Fibroblast of skin of abdomen (primary cell): Measurements from ENCODE around the gene PRKN.
A peak's percentile ranks its signal among the peaks of the same experiment; 100 is the strongest.

Experiments used
- DNase-seq: peaks from one replicate; pipeline ENCODE4 v3.0.0-alpha.2; 2013

Gene PRKN

DNA sequence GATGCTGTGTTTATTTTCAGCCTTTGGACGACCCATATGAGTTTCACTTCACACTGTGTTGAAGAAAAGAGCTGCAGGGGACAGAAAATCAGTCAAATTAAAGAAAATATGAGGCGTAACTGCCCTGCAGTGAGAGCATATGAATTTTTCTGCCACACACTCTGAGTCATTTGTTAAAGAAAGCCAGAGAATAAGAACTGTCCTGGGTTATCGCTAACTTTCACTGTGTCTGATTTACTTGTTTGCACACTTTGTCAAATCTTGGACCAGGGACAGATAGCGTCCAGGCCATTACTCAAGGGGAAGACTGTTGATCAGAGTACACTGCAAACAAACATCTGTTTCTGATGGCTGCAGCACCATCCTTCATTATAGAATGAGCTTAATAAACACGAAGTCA lies 1326.9 kb downstream of the PRKN start:
- DNase-seq = no peak

DNA sequence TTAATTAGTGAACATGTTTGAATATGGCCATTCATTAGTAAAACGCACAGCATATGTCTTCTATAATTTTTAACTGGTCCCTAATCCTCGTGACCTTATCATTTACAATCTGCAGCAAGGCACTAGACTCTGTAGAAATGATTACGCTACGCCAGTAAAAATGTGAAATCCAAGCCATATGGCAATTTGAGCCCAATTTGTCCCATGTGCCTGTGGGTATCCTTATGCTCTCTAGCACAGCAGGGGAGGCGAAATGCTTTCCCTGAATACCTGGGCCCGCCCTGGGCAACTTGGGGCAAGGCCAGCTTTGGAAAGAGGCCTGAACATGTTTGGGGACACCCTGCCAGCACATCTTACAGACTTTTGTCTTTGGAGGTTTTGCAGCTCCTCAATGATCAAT lies 1331.0 kb downstream of the PRKN start:
- DNase-seq = no peak

DNA sequence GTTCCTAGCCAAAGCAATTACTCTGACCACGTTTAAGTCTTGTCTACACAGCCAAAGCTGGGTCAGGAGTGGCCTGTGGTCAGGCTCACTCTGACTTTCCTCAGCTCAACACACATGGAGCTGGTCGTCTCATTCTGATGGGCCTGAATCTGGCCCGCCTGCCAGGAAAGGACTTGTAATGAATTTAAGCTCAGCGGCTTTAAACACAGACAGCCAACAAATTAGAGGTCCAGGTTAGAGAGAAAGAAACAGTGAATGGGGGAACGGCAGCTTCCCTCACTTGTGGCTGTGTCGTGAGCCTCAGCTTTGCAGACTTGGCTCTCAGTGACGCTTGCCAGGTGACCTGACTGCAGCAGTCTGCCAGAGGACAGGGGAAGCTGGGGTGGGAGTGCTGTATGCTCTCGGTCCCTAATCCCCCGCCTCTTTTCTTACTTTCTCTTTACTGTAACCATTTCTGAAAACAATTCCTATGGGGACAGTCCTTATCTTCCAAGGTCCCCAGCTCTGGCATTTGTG lies 1331.8 kb downstream of the PRKN start:
- no peak for DNase-seq

DNA sequence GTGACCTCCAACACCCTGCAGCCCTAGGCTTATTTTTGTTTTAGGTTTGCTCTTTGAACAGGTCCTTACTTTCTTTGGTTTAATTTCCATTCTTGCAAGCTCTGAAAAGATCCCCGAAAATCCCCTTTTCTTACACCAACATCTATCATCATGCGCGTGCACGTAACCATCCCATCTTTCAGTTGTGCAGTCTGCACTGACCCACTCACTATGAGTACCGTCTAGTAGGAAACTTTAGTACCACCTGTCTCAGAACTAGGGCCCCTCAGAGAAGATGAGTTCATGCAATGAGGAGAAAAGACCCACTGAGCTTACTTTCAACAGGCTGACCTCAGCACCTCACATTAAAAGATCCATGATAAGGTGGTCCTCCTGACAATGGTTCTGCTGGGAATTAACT lies 1333.1 kb downstream of the PRKN start:
- DNase-seq = no peak

DNA sequence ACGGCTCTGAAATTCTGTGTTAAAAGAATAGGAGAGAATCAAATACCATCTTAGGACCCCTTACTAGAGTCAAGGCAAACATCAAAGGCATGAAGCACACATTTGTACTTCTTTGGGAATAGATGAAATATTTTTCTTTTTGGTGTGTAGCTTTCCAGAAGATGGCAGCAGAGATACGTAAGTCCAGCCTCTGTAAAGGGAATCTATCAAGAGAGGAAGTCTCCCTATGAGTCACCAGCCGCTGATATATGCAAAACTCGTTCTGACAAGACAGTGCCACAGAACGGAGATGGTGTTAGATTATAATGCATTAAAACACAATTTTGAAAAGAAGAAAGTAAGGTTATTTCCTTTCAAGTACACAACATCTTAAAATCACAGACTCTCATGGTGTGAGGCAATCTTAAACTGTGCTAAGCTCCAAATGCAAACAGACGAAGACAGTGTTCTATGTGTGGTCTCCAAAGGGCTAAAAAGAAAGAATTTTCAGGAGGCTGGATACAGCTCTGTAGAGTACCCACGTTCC lies 1333.7 kb downstream of the PRKN start:
- peak; percentile 91 for DNase-seq

DNA sequence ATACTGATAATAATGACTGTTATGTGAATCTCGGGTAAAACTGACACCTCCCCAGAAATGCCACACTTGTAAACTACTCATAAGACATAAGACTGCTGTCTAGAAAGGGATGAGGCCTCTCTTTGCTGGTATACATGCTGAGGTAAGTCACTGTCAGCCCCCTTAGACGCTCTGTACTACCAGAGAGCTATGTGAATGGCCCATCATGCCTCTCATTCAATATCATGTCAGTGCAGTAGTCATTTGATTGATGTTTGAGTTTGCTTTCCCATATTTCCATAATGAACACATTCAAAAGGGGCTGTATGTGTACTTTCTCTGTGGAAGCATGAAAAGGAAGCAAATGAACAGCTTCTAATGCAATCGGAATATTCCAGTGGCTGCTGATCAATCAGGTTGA lies 1334.3 kb downstream of the PRKN start:
- DNase-seq = no peak

DNA sequence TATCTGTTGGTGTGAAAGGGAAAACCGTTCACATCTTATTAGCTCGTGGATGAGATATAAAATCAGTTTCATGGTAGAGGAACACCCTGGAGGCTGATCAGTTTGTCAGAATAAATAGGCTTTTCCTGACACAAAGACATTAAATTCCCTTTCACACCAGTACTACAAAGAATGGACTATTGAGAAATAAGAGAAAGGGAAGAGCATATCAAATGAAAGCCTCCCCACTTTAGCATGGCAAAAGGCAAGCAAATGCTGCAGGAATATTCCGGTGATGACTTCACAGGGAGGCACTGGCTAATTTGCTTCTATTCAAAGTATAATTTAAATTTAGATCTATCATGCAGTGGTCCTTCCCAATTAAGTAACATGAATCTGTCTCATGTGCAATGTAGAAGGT lies 1337.8 kb downstream of the PRKN start:
- DNase-seq = no peak

DNA sequence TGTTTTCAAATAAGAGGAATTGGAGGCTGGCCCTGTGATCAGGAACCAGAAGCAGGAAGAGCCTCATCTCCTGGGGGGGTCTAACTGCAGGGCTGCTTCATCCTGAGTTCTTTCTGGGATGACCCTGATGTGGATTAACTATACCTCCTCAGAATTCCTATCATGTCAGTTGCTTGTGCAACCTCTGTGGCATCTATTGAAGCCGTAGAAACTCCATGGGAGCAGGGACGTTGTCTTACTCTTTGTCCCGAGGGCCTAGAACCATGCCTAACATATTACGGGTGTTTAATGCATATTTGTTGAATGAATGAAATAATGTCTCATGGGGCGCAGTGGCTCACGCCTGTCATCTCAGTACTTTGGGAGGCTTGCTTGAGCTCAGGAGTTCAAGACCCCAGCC lies 1343.6 kb downstream of the PRKN start:
- no peak for DNase-seq

DNA sequence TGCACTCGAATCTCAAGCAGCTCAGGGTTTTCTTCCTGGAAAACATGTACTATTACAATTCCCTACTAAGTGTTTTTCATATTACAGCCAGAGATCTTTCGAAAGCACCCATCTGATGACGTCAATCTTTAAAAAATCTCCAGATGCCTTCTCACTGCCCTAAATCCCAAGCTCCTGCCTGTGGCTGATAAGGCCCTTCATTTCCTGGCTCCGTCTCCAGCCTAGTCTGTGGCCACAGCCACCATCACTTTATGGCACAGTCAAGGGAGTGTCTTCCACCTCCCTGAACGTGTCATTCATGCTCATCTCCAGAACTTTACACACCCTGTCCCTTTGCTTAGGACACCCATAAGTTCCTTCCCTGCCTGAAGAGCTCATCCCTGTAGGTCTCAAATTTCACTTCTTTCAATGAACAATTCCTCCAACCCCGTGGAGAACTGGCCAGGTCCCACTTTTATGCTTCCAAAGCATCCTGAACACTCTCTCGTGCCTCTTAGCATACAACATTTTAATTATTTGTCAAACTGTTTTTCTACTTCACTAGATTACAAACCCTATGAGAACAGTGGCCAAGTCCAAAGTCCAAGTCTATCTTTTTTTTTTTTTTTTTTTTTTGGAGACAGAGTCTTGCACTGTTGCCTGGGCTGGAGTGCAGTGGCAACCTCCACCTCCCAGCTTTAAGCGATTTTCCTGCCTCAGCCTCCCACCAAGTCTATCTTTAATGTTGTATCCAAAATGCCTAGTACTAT lies 1347.6 kb downstream of the PRKN start:
- DNase-seq = peak; percentile 17

DNA sequence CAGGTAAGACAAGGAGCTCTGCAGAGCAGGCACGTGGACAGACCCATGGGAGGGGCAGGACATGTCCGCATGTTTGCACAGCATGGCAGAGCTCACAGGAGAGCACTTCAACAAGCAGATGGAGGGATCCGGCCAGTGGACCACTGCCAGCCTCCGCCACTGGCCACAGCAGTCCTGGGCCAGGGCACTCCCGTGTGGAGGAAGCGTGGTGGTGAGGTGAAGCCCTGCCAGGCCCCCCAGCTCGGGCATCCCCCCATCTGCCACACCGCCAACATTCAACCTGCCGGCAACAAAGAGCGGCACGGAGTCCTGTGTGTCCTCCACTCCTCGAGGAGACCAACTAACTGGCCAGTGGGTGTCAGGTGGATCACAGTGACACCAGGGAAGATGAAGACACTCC lies 1349.5 kb downstream of the PRKN start:
- no peak for DNase-seq

DNA sequence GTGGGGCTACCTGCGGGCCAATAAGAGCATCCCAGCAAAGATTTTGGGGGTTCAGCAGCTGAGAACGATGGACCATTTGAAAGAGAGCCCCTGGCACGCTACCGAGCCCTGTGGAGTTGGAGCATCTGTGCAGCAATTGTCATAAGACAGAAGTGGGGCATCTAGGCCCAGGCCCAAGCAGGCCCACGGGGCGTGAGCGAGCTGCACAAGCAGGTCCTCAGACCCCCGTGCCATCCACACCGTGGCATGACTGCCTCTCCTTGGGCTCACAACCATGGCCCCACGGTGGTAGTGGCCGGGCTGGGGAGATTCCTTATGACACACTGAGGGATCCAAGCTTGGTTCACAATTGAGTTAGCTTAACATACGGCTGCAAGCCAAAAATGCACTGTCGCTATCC lies 1350.5 kb downstream of the PRKN start:
- DNase-seq = no peak

DNA sequence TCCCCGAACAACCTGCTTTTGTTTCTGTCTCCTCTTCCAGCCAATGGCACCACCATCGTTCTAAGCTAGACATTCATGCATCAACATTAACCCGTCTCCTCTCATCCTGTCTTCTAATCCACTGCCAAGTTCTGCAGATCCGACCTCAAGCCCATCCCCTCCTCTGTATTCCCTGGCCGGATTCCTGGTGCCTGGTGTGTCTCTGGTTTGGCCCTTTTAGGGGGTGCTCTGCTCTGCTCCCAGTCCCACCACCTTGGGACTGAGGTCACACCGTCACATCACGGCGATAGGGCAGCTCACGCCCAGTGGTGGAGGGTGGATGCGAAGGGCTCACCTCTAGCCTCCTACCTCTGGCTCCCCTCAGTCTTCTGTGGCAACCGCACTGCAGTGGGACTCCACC lies 1351.2 kb downstream of the PRKN start:
- no peak for DNase-seq

DNA sequence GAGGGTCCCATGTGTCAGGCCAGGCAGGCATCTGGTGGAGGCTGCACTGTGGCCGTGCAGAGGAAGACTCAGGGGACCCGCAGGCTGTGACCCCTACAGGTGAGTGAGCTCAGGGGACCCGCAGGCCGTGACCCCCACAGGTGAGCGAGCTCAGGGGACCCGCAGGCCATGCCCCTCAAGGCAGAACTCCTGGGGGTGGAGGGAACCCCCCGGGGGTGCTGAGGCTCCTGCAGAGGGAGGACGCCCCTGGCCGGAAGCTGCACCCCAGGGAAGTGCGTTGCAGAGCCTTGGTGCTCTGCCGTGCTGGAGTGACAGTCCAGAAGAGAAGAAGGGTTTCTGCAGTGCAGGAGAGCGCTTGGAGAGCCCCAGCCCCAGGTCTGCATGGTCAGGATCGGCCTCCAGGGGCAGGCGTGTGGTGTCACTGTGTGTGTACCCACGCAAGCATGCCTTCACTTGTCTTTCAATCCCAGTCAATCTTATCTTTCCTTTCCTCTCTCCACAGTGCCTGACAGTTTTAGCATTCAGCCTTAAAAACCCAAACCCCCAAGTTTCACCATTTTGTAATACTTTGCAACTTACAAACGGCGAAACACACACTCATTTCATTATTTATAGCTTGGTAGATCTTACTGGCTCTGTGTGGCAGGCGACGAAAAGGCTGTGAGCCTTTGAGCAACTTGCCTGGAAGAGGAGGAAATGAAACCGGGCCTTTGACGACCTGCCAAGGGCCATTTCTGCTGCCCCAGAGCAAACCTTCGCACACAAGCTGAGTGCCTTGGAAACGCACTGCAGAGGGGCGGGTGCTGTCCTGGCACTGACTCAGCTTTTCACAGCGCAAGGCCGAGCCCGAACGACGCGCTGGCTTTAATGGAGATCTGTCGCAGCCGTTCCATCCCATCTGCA lies 1352.3 kb downstream of the PRKN start:
- DNase-seq = no peak

DNA sequence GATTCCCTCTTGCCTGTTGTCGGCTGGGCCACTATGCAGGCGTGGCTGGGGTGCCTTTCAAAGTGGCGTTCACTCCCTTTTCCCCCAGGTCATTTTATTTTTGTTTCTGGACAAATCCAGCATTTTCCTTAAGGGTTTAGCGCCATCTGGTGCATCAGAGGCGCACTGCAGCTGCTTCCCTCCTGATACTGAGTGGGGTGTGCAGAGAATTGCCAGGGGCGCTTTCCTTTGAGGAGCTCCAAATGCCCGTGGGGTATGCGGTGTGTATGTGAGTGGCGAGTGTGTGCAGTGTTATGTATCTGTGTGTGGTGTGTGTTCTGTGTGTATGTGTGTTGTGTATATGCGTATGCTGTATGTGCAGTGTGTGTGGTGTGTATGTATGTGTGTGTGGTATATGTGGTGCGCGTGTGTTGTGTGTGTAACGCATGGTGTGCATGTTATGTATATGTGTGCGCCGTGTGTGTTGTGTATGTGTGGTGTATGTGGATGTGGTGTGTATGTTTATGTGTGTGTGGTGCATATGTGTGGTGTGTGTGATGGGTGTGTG lies 1353.6 kb downstream of the PRKN start:
- DNase-seq = peak; percentile 47

DNA sequence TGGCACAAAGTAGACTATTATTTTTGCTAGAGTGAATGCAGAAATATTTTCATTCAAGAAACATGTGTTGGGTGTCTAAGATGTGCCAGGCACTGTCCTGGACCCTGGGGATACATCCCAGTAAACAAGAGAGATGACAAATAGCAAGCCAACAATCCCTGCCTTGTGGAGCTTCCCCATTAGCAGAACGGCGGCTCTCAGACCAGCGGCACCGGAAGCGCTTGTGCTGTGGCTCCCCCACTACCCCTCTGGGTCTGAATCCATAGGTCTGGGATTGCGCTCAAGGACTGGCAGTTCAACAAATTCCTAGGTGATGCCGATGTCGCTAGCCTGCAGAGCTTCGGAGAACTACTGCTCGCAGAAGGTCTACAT lies 1355.2 kb downstream of the PRKN start:
- DNase-seq = no peak

DNA sequence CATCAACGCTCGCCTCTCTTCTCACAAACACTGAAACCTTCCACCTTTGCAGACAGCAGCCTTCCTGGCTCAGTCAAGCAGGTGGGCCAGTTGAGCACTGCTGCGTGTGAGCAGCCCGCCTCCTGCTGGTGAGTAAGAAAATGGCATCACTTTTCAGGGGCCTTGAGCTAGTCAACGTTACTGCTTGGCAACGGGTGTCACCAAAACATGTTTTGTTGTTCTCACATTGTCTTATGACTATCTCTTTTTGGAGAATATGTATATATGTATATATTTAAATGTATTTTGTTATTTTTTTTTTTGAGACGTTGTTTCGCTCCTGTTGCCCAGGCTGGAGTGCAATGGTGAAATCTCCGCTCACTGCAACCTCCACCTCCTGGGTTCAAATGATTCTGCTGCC lies 1356.7 kb downstream of the PRKN start:
- peak; percentile 53 for DNase-seq

DNA sequence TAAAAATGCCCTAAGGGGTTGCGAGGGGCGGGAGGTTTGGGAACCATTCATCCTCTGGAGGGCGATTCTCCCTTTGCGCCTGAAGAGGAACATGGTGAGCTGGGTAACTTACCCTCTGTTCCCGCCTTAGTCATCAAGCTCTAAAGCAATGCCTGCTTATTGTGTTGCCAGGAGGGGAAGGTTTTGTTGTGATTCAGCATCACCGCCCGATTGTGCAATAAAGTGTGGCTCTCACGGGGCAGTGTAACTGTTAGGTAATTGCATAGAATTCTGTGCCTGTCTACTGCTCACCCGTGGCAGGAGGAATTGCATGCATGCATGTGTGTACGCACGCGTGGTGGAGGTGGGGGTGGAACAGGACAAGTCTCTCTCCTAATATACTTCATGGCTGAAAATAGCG lies 1358.2 kb downstream of the PRKN start:
- DNase-seq = peak; percentile 68

DNA sequence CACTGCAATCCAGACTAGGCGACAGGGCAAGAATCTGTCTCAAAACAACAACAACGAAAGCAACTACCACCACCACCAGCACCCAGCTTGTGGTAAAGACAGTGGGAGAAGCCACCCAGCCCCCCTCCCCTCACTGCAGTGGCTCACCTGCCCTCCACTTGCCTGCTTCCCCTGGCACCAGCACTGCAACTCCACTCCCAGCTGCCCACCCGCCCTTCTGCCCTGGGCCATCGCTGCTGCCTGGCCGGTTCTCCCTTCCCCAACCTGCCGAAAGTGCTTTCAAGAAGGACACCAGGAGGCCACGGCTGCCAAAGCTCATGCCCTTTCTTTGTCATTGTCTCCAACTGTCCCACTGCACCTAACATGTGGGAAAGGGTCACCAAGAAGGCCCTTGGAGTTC lies 1359.1 kb downstream of the PRKN start:
- DNase-seq = no peak

DNA sequence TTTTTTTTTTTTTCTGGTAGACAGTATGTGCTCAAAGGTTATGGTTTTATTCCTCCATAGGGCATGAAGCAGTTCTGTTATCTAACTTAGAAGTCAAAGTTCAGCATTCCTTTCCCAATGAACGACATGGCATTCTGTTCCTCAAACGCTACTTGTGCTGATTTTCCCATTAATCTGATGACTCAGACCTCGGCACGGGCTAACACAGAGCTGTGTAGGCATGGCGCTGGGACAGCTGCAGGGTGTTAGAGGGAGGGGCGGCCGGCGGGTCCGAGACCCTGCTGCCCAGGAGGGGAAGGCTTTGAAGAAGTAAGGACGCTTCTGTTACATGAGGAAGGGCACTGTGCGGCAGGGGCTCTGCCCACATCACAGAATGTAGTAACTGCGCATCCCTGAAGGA lies 1360.1 kb downstream of the PRKN start:
- no peak for DNase-seq

DNA sequence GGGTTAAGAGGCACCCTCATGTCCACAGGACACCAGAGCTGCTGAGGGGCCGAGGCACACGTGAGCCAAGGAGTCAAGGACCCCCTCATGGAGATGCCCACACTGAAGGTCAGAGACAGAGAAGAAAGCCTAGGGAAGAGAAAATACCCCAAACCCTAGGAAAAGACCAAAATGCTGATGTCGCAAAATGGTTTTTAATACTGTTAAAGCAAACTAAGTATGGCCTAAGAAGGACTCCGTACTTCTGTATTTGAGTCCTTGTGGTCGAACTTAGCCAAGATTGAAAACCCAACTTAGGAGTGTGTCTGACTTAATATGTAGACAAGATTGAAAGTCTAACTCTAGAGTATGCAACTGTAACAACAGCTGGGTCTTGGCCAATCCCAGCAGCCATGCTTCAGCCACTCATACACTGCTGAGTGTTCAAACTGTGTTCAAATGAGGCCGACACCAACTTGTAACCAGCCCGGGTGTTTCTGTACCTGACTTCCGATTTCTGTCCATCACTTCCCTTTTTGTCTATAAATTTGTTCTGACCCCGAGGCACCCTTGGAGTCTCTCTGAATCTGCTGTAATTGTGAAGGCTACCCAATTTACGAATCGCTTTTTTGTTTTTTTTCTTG lies 1361.2 kb downstream of the PRKN start:
- DNase-seq = no peak

DNA sequence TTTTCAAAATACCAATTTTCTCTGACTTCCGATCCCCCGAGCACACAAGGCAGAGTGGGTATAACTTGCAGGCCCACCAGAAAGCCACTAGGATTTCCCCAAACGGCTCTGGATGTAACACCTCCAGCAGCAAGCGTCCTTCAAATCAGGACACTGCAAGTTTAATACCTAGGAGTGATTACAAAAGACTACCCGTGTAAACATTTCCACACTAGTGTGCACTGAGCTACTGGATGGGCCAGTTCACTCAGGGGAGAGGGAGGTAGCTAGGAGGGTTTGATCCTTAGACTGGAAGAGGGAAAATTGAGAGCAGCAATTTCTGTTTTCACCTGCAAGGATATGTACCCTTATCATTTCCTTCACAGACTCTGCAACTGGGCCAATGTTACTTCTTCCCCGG lies 1361.9 kb downstream of the PRKN start:
- no peak for DNase-seq

DNA sequence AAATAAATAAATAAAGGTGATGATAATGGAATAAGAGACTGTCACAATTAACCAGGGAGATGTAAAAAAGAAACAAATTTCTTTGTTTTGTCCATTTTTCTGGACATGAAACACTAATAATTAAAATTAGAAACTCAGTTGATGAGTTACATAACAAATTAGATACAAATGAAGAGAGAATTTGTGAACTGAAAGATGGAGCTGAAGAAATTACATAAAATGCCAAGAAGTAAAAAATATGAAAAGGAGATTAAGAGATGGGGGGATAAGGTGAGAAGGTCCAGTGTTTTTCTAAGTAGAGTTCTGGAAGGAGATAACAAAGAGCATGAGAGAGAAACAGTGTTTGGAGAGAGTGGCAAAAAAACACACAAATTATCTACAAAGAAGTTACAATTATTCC lies 1364.3 kb downstream of the PRKN start:
- DNase-seq = no peak

DNA sequence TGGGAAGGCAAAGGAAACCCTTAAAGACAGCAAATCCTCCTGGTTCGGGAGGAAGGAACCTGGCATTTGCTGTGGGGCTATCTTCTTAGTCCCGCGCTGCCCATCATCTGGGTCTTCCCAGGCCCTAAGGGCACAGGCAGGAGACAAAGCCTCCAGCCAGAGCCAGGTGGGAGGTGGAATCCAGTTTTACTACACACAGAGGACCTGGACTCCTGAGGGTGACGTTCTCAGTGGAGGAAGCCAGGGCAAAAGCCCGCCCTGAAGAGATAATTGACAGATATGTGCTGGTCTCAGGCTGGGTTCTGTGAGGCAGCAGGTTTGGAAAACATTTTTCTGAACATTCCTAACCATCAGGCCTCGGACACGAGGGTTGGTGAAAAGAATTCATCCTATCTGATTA lies 1365.3 kb downstream of the PRKN start:
- no peak for DNase-seq
